Type B pancreatic cell (in vitro differentiated cells): ENCODE data around the gene FAM171A2. TPM values are rescaled to one million over a fixed set of nuclear protein-coding genes. Genes with fewer than 3 reads are reported as not detected.

Experiments used
- DNase-seq: peaks from one replicate; pipeline ENCODE4 v3.0.0; 2021; ENCODE audit warnings: mixed read lengths; ENCODE audit not compliant: unreplicated experiment; ENCODE audit errors: extremely low spot score
- H3K27ac Mint-ChIP-seq: 2 replicates; pipeline ENCODE4 v1.8.0; 2021; ENCODE audit warnings: mild to moderate bottlenecking, mixed read lengths
- H3K27me3 Mint-ChIP-seq: 2 replicates; pipeline ENCODE4 v1.8.0; 2021; ENCODE audit warnings: mixed read lengths
- H3K36me3 Mint-ChIP-seq: 2 replicates; pipeline ENCODE4 v1.8.0; 2021; ENCODE audit warnings: mixed read lengths
- H3K4me1 Mint-ChIP-seq: one replicate; pipeline ENCODE4 v1.8.0; 2021; ENCODE audit warnings: mixed read lengths; ENCODE audit not compliant: unreplicated experiment
- H3K4me3 Mint-ChIP-seq: 2 replicates; pipeline ENCODE4 v1.8.0; 2021; ENCODE audit warnings: mild to moderate bottlenecking, mixed read lengths
- H3K9me3 Mint-ChIP-seq: 2 replicates; pipeline ENCODE4 v1.8.0; 2021; ENCODE audit warnings: mixed read lengths
- total RNA-seq: library from RNA; stranded (reverse); gene quantifications from 2 replicates; pipeline ENCODE4 v1.2.1, GENCODE V29; 2021; ENCODE audit warnings: low replicate concordance
- TF ChIP-seq, protein P1 (sequence below): fragments of 200-600 bp; sonication (generic); conservative IDR thresholded peaks from 2 replicates; pipeline ENCODE4 v1.5.0; 2021; ENCODE audit warnings: antibody characterized with exemption, mild to moderate bottlenecking

FAM171A2 gene
- total RNA-seq, 1 donor from 2014 or later = 34.7 TPM

DNA sequence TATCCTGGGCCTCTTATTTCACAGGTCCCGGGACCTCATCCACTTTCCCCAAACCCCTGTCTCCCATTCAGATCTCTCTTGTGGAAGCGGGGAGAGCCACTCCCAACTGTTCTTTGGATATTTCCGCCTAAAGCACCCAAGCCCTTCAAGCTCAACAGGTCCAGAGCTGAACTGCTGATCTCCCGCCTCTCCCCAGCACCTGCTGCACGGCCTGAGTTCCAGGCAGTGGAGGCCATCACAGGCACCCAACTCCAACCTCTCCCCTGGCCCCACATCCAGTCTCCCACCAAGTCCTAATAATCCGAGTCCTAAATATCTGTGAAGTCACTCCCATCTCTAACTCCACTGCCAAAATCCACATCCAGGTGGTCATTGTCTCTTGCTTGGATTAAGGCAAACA lies 19.3 kb upstream of the FAM171A2 start:
- Mint-ChIP-seq H3K4me1 (peaks cover 5% of the 10 kb centered on the region), H3K4me3 (no peak overlapping the region), H3K36me3 (no peaks in the 10 kb centered on the region), H3K9me3 (no peaks in the 10 kb centered on the region), H3K27ac (no peak overlapping the region), H3K27me3 (peaks cover 37% of the 10 kb centered on the region)
- TF ChIP-seq, protein P1, sequence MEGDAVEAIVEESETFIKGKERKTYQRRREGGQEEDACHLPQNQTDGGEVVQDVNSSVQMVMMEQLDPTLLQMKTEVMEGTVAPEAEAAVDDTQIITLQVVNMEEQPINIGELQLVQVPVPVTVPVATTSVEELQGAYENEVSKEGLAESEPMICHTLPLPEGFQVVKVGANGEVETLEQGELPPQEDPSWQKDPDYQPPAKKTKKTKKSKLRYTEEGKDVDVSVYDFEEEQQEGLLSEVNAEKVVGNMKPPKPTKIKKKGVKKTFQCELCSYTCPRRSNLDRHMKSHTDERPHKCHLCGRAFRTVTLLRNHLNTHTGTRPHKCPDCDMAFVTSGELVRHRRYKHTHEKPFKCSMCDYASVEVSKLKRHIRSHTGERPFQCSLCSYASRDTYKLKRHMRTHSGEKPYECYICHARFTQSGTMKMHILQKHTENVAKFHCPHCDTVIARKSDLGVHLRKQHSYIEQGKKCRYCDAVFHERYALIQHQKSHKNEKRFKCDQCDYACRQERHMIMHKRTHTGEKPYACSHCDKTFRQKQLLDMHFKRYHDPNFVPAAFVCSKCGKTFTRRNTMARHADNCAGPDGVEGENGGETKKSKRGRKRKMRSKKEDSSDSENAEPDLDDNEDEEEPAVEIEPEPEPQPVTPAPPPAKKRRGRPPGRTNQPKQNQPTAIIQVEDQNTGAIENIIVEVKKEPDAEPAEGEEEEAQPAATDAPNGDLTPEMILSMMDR = no peak
- no peak for DNase-seq

DNA sequence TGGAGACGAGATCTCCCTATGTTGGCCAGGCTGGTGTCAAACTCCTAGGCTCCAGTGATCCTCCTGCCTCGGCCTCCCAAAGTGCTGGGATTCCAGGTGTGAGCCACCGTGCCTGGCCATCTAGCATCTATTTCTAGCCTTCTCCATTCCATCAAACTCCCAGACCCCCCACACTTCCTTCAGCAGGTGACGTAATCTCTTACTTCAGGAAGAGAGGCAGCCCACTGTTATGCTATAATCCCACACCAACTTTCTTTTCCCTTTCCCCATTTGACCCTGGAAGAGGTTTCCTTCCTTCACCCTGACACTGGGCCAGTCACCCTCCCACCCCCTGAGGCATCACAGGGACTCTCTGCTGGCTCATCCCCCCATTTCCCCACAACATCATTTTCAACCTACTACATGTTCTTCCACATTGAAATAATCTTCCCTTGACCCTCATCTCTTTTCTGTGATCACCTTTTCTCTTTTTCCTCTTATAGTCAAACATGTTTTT lies 18.2 kb upstream of the FAM171A2 start:
- no peaks in the 10 kb centered on the region for H3K9me3 Mint-ChIP-seq
- no peak for DNase-seq
- H3K4me1 Mint-ChIP-seq = peaks cover 5% of the 10 kb centered on the region
- TF ChIP-seq, protein P1 = no peak
- H3K36me3 Mint-ChIP-seq = no peaks in the 10 kb centered on the region
- H3K4me3 Mint-ChIP-seq = no peak overlapping the region
- peaks cover 37% of the 10 kb centered on the region for H3K27me3 Mint-ChIP-seq
- H3K27ac Mint-ChIP-seq = no peak overlapping the region

DNA sequence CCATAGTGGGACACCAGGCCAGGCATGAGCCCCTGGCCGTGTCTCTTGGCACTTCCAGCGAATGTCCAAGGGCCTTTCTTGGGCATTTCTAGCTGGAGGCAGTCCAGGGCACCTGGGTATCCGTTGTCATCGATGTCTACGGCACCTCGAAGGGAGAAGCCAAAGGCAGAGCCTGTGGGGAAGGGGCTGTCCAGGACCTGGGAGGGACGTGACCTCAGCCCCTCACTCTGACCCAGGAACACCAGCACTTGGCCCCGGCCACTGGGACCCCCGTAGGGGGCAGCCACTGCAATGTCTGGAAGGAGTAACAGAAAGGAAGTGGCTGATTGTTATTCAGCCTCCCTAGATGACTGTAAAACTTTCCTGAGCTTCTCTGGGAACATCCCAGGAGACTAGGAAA lies 17.1 kb upstream of the FAM171A2 start:
- no peaks in the 10 kb centered on the region for H3K9me3 Mint-ChIP-seq
- no peak overlapping the region for H3K4me3 Mint-ChIP-seq
- H3K27ac Mint-ChIP-seq = no peak overlapping the region
- peaks cover 31% of the 10 kb centered on the region for H3K27me3 Mint-ChIP-seq
- TF ChIP-seq, protein P1 = no peak
- H3K36me3 Mint-ChIP-seq = no peaks in the 10 kb centered on the region
- H3K4me1 Mint-ChIP-seq = no peaks in the 10 kb centered on the region
- no peak for DNase-seq

DNA sequence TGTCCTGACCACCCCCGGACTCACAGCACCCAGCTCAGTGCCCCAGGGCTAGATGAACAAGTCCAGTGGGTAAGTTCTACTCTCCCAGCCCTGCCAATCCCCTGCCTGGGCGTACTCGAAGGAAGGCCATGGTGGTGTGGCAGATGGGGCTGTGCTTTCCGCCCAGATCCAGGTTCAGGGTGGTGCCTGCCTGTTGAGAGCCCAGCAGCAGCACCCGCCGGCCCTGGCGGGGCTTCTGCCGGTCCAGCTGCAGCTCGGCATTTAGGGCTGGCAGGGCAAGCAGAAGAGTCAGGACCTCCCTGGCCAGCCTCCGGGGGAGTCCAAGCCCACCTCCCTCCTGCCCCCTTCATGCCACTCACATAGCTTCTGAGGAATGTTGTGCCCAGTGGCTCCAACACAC lies 16.2 kb upstream of the FAM171A2 start:
- Mint-ChIP-seq H3K36me3 (no peaks in the 10 kb centered on the region), H3K27me3 (peaks cover 29% of the 10 kb centered on the region), H3K27ac (no peak overlapping the region), H3K9me3 (no peaks in the 10 kb centered on the region), H3K4me1 (no peaks in the 10 kb centered on the region), H3K4me3 (no peak overlapping the region)
- TF ChIP-seq, protein P1 = no peak
- DNase-seq = no peak

DNA sequence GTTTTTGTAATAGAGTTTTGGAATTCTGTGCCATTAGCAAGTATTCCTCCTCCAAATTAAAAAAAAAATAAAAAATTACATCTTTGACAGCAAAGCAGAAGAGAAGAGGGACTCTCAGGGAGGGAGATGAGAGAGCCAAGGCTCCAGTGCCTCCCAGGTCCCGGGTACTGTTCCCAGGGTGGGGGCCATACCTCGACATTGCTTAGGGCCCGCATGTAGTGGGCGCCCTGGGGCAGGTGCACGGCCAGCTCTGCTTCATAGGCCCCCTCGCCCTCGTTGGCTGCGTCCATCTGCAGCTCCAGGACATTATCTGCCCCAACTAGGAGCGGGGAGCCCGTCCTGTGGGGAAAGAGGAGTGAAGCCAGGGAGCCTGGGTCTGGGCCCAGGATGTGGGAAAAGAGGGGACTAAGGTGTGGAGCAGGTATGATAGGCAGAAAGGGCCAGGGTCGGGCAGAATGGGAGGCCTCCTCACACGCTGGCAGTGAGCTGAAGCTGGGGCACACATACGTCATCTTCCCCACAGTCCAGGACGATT lies 14.6 kb upstream of the FAM171A2 start:
- Mint-ChIP-seq H3K27me3 (peaks cover 17% of the 10 kb centered on the region), H3K36me3 (no peaks in the 10 kb centered on the region), H3K9me3 (no peaks in the 10 kb centered on the region), H3K27ac (no peak overlapping the region), H3K4me1 (no peaks in the 10 kb centered on the region), H3K4me3 (no peak overlapping the region)
- TF ChIP-seq, protein P1 = no peak
- no peak for DNase-seq

DNA sequence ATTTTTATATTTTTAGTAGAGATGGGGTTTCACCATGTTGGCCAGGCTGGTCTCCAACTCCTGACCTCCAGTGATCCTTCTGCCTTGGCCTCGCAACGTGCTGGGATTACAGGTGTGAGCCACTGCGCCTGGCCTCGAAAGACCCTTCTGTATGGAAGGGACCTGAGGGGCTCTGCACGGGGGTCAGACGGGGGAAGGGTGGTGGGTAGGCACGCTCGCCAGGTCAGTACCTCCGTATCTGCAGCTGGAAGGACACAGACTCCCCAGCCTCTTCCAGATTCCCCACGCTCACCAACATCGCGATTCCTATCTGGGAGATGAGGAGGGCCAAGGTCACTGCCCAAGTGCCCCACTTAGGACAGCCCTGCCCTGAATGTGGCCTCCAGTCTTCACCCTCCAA lies 13.1 kb upstream of the FAM171A2 start:
- Mint-ChIP-seq H3K27ac (no peak overlapping the region), H3K4me3 (no peak overlapping the region), H3K27me3 (peaks cover 4% of the 10 kb centered on the region), H3K9me3 (no peaks in the 10 kb centered on the region), H3K4me1 (no peaks in the 10 kb centered on the region), H3K36me3 (no peaks in the 10 kb centered on the region)
- no peak for DNase-seq
- TF ChIP-seq, protein P1 = no peak
